Activated CD4-positive, CD25-positive, alpha-beta regulatory T cell treated with anti-CD3 and anti-CD28 coated beads, Interleukin-2, amount 50 U/mL, for 16 hours (primary cell): ENCODE results near the gene CPA5.

Source experiments
- DNase-seq: peaks from one replicate; pipeline ENCODE4 v3.0.0-alpha.2; 2020; ENCODE audit warnings: low read depth, low spot score

CPA5 gene

DNA sequence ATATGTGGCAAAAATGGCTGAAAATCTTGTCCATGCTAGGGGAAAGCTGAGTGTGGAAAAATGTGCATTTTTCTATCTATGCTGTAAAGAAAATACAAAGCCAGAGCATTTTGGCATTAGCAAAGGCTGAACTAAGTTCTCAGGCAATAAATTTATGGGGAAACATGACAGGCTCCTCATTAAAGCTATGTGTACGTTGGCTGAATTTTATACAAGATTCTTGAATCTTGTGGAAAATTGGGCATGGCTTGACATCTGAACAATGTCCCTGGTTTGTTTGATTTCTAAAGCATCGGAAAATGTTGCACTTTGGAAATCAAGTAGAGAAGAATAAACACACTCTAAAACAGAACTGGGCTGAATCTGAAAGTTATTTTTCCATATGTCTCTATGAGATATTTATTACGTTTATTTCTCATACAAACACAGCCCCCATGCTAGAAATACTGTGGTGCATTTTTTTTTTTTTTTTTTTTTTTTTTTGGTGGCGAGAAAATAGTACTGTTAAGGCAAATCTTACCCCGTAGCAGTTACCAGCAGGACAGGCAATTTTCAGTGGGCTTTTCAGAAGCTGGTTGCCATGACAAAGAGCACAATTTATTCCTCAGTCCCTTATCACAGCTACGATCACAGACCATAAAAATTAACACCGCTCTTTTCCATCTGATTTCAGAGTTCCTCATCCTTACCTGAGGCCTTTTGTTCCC is 52.6 kb downstream of the CPA5 start:
- DNase-seq, result no peak

DNA sequence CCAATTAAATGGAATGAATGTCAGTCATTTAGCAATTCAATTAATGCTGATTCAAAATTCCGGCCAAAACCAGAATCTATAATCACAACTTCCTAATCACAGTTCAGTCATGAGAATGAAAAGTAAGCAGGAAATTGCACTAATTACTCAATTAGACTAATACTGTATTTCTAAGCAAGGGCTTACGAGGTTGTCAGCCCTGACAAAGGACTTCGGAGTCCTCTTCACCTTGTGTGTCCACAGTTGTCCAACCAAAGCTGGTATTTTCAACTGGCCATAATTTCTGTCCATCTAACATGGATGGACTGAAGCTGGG is 53.1 kb downstream of the CPA5 start:
- no peak for DNase-seq

DNA sequence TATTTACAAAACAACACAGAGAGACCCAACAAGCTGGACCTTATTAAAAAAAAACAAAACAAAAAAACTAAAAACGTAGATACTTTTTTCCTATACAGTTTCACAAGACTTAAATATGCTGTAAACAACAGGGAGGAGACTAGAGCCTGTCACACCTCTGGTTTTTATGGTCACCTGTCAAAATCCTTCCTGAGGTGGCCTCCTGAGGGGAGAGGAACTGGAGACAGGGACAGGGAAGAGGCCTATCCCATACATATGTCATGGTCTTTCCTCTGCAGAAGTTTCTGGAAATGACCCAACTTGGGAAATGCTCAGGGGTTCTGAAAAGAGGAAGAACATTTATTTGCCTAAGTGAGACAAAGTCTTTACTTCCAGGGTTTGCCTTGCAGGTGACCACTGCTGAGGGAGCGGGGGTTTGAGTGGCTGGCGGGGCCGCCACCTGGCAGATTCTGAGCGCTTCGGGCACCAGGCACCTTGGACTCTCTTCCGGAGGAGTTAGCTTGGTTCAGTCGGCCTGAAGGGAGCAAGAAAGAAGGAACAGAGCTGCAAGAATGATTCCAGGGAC is 54.0 kb downstream of the CPA5 start:
- no peak for DNase-seq

DNA sequence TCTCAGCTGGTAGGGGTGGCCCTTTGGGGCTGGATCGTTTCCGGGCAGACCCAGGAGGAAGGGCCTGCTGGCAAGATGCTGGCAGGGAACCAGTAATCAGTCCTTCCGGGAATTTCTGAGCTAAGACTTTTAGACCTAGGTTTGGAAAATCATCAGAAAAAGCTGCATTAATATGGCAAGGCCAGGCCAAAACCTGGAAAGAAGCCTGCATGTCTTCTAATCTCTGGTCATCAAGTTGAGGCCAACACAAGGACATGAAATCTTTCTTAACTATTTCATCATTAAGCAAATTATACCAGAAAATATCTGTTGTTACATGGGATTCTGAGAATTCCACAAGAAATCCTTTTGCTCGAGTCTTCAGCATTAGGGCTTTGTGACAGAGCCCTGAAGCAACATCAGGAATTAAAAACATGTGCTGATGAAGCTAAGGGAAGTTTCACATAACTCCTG is 55.5 kb downstream of the CPA5 start:
- DNase-seq, result no peak

DNA sequence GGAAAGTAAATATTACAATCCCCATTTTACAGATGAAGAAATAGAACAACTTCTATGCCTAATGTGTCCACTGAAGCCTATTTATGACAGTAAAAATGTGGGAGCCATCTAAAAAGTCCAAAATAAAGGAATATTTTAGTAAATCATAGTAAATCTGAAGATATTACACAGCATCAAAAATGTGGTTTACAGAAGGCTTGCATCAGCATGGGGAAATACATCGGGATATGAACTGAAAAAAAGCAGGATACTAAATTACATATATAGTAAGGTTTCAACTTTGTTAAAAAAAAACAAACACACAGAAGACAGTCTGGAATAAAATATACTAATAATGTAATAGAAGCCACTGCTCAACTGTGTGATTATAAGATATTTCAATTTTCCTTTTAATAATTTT is 56.5 kb downstream of the CPA5 start:
- DNase-seq, result no peak

DNA sequence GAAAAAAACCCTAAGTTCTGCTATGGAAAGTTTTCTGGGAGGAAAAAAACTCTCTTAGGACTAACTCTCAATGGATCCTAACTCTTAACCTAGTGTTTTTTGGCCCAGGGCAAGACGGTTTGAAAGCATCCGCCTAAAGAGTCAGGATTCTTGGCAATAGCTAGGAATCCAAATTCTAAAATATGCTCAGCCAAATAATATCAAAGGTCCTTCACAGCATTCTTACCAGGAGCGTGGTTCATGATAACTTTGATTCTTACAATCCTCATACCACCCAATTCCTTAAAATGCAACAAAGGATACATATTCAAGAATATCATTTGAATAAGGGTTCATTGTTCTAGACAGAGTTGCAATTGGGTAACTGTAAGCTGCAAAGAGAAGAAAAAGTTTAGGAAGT is 57.0 kb downstream of the CPA5 start:
- no peak for DNase-seq

DNA sequence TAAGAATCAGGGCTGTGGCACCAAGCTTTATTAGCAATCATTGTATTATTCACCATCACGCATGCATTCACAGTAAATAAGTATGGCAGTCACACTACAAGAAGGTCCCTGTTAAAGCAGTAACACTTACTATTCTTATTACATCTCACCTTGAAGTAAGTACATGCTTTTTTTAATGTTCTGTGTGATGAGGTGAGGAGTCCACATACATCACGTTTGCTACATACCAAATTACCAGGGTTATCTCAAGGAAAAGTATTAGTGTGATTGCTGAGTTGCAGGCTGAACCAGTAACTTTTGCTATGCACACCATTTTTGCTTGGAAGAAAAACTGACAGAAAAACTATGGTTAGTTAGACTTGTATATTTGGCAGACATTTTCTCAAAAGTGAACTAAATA is 60.4 kb downstream of the CPA5 start:
- no peak for DNase-seq

DNA sequence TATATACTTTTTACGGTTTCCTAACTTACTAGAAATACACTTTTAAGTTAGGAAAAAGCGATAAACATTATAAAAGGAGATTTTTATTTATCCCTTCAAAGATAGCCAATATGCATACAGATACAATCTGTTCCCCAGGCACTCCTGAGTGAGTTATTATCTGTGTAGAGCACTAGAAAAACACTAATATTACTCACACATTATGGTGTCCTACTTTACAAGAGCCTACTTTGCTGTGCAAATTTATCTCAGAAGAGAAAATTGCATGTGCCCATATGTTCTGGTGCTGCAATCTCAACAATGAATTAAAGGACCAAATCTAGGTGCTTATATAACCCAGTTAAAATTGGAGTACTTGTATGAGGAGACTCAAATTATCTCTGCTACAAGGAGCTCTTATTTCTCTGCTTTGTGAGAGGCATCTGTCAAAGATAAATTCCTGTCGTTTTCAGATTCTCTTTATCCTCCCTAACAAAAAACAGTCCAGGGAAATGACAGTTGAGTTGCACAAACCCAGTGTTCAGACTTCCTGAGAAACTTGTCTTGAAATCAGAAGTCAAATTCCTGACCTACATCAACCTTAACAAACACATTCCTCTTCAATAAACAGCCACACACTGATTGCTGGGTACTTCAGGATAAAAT is 64.6 kb downstream of the CPA5 start:
- DNase-seq, result no peak

DNA sequence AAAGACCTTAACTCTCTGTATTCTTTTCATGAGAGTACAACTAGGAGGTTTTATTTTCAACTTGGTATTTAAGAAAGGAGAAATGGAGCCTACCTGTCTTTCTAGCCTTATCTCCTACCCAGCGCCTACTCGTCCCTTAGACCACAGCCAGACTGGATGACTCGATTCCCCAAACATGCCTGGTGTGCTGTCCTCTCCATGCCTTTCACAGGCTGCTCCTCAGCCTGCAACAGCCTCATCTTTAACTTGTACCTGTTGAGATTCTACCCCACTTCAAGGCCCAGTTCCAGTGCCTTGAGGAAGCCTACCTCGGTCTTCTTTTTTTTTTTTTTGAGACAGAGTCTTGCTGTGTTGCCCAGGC is 65.1 kb downstream of the CPA5 start:
- no peak for DNase-seq

DNA sequence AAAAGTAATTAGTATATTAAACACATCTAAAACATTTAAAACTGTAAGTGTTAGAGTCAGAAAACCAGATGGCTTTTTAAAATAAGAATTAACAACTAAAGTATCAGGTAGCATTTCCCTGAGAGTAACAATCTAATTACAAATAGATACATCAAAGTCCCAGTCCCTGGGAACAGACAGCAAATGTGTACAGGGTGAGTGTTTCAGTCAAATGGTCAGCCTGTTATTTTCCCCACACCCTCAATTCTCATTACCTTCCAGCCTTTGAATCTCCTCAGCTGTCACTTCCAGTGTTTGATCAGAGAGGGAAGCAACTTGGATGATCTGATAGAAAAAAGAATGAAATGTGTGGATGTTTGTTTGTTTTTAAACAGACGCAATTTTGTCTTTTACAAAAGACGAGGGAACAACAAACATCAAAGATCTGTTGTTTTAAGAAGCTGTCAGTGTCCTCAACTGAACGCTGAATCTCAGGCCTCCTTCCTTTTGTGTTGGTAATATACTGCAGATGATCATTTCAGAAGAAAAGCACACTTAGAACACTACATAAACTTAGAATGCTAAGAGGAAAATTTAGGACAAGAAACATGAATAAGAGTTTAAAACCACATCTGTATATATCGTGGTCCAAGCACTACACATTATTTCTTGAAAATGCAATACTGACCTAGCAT is 66.4 kb downstream of the CPA5 start:
- DNase-seq, result no peak

DNA sequence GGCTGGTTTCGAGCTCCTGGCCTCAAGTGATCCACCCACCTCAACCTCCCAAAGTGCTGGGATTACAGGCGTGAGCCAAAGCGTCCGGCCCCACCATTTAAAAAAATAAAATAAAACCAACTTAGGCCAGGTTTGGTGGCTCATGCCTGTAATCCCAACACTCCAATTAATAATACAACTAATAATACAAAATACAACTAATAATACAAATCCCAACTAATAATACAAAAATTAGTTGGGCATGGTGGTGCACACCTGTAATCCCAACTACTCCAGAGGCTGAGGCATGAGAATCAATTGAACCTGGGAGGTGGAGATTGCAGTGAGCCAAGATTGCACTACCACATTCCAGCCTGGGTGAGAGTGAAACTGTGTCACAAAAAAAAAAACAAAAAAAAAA is 68.6 kb downstream of the CPA5 start:
- no peak for DNase-seq

DNA sequence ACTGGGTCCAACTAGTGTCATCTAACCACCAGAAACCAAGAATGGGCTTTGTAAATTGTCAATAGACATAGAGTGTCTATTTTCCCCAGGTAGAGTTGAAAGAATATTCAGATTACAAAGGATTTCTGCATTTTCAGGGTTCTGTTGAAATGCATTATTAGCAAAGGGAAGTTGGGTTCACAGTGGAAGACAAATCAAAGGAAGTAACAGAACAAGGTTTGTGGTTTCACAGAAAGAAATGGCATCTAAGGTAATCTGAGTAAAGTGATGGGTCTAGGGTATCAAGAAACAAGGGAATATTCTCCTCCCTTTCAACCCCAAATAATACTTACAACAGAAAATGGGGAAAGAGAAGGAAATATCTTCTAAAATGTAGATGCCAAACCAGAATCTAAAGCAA is 70.4 kb downstream of the CPA5 start:
- no peak for DNase-seq

DNA sequence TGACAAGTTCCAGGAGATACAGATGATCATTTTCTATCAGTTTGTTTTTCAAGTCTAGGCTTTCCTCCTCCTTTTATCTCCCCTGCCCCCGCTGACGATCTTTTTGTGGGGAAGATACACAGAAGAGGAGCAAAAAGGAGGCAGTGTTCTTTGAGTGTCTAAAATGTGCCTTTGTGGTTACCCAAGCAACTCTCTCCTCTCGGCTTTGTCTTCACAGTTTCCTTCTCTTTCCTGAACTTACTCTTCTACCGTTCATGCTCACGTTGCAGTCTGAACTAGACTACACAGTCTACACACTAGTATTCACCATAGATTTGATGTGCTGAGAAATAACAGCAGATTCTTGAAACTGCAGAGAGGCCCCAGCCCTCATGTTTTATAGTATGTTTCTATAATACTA is 72.6 kb downstream of the CPA5 start:
- DNase-seq, result no peak

DNA sequence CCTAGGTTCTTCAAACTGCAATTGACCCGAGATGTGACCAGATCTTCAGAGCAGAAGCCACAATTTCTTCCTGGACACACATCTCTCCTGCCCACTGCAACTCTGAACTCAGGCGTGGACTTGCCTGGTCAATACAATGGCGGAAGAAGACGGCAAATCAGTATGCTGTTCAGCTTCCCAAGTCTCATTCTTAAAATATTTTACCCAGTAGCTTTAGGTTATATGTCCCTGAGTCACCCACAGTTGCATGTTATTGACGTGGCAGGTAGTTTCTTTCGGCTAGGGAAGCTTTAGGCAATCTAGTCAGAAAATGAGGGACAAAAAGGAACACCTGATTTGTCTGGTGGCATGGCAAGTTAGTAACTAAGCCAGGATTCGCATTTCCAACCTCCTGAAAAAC is 73.7 kb downstream of the CPA5 start:
- DNase-seq, result no peak
